GM20000 (cell line): Measurements from ENCODE around the gene EMSY.
A peak's percentile ranks its signal among the peaks of the same experiment; 100 is the strongest.

Experiments used
- DNase-seq: peaks from one replicate; pipeline ENCODE4 v3.0.0; 2012; ENCODE audit warnings: low spot score
- TF ChIP-seq, protein P1 (sequence below): IDR thresholded peaks from 2 replicates; pipeline ENCODE4 v1.5.1; 2012; ENCODE audit warnings: mild to moderate bottlenecking, control low read depth; ENCODE audit errors: extremely low read depth, missing control alignments

EMSY gene

GRCh38 chr11:76444065-76444383, 794 bp upstream of the EMSY start:
- TF ChIP-seq, protein P1, sequence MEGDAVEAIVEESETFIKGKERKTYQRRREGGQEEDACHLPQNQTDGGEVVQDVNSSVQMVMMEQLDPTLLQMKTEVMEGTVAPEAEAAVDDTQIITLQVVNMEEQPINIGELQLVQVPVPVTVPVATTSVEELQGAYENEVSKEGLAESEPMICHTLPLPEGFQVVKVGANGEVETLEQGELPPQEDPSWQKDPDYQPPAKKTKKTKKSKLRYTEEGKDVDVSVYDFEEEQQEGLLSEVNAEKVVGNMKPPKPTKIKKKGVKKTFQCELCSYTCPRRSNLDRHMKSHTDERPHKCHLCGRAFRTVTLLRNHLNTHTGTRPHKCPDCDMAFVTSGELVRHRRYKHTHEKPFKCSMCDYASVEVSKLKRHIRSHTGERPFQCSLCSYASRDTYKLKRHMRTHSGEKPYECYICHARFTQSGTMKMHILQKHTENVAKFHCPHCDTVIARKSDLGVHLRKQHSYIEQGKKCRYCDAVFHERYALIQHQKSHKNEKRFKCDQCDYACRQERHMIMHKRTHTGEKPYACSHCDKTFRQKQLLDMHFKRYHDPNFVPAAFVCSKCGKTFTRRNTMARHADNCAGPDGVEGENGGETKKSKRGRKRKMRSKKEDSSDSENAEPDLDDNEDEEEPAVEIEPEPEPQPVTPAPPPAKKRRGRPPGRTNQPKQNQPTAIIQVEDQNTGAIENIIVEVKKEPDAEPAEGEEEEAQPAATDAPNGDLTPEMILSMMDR: no peak
- no peak for DNase-seq

DNA sequence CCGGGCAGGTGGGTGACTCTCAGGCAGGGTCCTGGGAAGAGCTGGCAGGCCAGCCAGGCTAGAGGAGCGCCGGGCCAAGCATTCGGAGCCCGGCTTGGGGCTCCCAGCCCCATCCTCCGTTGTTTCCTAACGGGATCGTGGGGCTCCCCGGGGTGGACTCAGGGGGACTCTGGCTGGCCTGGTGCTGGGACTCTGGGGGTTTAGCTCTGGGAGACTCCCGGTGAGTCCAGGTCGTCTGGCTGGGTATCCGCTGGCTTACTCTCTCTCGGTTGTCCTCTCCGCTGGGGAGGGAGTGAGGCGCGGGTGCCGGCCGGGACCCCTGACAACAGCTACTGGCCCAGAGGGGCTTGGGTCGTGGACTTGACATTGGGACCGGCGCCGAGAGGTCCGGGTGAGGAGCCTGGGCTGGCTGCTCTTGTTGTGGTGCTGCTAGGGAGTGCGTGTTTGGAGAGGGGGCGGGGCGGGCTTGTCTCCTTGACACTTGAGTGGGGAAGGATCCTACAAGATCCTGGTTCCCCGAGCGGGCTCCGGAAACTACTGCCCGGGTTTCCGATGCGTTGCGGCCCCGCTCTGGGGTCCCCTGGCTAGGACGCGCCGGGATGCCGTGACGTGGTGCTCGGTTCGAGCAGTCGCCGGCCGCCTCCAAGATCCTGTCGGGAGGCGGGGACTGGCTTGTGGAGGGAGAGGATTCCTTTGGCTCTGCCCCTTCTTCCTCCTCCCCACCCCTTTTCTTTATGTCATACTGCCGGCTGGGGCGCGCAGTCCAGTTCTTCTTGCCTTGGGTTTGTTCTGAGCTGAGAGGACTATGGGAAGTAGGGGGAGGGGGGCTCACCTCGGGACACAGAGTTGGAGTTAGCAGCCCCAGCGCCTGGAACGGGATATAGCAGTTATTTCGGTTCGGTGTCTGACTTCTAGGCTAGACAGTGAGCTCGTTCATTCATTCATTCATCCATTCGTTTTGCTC, 585 bp downstream of the EMSY start:
- peak; percentile 54 for DNase-seq
- TF ChIP-seq, protein P1: no peak

- DNase-seq: no peak
- TF ChIP-seq, protein P1: no peak
Observed at GRCh38 chr11:76448506-76448905, 3.7 kb downstream of the EMSY start.

DNA sequence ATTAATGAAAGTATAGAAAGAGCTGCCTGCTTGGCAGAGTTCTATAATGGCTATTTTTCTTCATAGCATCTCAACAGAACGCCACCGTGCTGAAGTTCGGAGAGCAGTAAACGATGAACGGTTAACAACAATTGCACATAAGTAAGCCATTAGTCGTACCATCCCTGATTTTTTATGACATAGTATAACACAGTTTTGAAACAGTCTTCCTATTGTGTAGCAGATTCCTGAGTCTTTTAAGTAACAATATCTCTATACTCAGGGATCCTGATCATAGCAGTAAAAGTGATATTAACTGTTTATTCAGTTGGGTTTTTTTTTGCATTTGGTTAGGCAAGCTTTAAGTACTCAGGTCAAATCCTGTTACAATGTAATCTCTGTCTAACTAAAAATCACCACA, 8.4 kb downstream of the EMSY start:
- TF ChIP-seq, protein P1: no peak
- no peak for DNase-seq

DNA sequence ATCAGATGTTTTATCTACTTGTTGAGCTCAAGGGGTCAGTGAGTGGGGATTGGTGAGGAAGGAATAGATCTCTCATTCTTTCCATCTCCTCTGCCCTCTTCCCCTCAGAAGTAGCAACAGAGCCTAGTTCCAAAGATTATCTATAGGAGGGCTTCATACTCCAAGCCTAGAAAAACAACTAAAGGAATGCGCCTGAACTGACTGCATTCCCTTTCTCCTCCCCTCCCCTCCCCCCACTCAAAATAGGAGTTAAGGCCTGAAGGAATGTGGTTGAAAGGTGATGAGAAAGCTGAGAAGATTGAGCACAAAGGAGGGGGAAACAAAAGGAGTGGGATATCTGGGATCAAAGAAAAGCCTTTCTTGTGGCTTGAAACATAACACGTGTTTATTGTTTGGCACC, 10.5 kb downstream of the EMSY start:
- DNase-seq: no peak
- TF ChIP-seq, protein P1: no peak

DNA sequence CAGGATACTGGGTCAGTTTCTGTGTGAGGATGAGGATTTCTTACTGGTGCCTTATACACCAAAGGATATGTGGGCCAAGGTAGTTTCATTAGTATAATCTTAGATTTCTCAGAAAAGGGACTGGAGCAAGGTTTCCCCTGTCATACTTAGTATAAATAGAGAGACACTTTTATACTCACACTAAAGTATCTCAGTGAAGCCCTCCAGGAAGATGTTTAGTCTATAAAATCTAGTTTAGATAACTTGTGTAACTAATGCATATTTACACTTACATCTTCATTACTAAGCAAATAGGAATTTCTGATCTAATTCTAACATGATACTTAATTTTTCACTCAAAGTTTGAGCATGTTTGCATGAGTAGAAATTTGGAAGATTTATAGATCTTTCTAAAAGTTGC, 11.1 kb downstream of the EMSY start:
- TF ChIP-seq, protein P1: no peak

DNA sequence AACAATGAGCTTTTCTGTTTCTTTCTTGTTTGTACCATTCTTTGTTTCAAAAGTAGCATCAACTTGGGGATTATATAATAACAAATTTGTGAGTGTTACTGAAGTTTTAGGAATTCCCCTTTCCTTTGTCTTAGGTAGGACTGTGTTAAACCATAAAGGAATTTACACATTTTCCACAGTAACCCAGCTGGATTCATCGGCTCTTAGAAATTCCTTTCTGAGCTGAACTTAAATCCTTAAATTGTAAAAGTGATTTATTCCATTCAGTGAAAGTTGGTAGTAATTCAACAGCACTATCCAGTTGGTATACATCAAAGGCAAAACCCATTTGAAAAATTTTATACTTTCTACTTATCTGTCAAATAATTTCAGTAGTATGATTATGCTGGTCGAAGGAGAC, 11.8 kb downstream of the EMSY start:
- TF ChIP-seq, protein P1: no peak
- no peak for DNase-seq

More for the DNA sequence above, 11.1 kb downstream of the EMSY start:
- no peak for DNase-seq
